BLaER1 treated with 17β-estradiol and CSF1 and Interleukin-3, amounts not matched to agents 10 nM and 100 nM (cell line): ENCODE data around the gene BAIAP2L2.
A peak's percentile ranks its signal among the peaks of the same experiment; 100 is the strongest.

Experiments
- H3K27ac ChIP-seq, 11 experiments: shearing (Covaris generic); formaldehyde crosslinking; 2 replicates each; pipeline ENCODE4 v1.8.1; 2022
- H3K27me3 ChIP-seq, 11 experiments: shearing (Covaris generic); formaldehyde crosslinking; 2 replicates each; pipeline ENCODE4 v1.8.1; 2022
- H3K36me3 ChIP-seq, 11 experiments: shearing (Covaris generic); formaldehyde crosslinking; 2 replicates each; pipeline ENCODE4 v1.8.1; 2022
- H3K4me1 ChIP-seq, 10 experiments: shearing (Covaris generic); formaldehyde crosslinking; 2 replicates each; pipeline ENCODE4 v1.8.1; 2022
- H3K4me2 ChIP-seq, 11 experiments: shearing (Covaris generic); formaldehyde crosslinking; 2 replicates each; pipeline ENCODE4 v1.8.1; 2022
- H3K4me3 ChIP-seq, 10 experiments: shearing (Covaris generic); formaldehyde crosslinking; 2 replicates each; pipeline ENCODE4 v1.8.1; 2022
- H3K9ac ChIP-seq, 11 experiments: shearing (Covaris generic); formaldehyde crosslinking; 2 replicates each; pipeline ENCODE4 v1.8.1; 2022
- H3K9me3 ChIP-seq, 11 experiments: shearing (Covaris generic); formaldehyde crosslinking; replicated peaks in 1 of 11; 2 replicates each; pipeline ENCODE4 v1.8.1; 2022
- H4K20me1 ChIP-seq, 11 experiments: shearing (Covaris generic); formaldehyde crosslinking; 2 replicates each; pipeline ENCODE4 v1.8.1; 2022
- Cebpa-rat ChIP-seq, 11 experiments: shearing (Covaris generic); IDR thresholded peaks; 2 replicates each; pipeline ENCODE4 v1.8.1; 2022

Gene BAIAP2L2

GRCh38 chr22:38078046-38078840 lies 32.2 kb downstream of the BAIAP2L2 start:
- H3K4me2 ChIP-seq = peak overlapping the region in 8 of 11 experiments; percentile 3 to 55 (median 36); a peak in 13 of 22 replicates
- TF ChIP-seq Cebpa-rat (IDR thresholded peaks at IDR 0.05) = no peak
- peaks cover 18 to 93% (median 66%) of the 10 kb centered on the region in 10 experiments; a peak in 18 of 20 replicates for H3K4me1 ChIP-seq
- no peak overlapping the region for H3K27ac ChIP-seq
- H4K20me1 ChIP-seq = peaks cover 0 to 32% (median 0%) of the 10 kb centered on the region in 11 experiments; a peak in 3 of 22 replicates
- peaks cover 41 to 44% (median 43%) of the 10 kb centered on the region in 11 experiments for H3K27me3 ChIP-seq
- H3K9ac ChIP-seq = no peak overlapping the region
- no peaks in the 10 kb centered on the region for H3K36me3 ChIP-seq
- H3K4me3 ChIP-seq = no peak overlapping the region
- no peaks in the 10 kb centered on the region for H3K9me3 ChIP-seq

- H3K36me3 ChIP-seq = no peaks in the 10 kb centered on the region; a peak in 1 of 22 replicates
- TF ChIP-seq Cebpa-rat (IDR thresholded peaks at IDR 0.05) = no peak
Observed at GRCh38 chr22:38077595-38077994, 32.9 kb downstream of the BAIAP2L2 start.

GRCh38 chr22:38077096-38077495 lies 33.4 kb downstream of the BAIAP2L2 start:
- no peaks in the 10 kb centered on the region for H3K9me3 ChIP-seq
- peaks cover 29 to 33% (median 31%) of the 10 kb centered on the region in 11 experiments for H3K27me3 ChIP-seq
- H3K36me3 ChIP-seq = no peaks in the 10 kb centered on the region; a peak in 1 of 22 replicates
- H3K27ac ChIP-seq = no peak overlapping the region
- no peak for TF ChIP-seq Cebpa-rat (IDR thresholded peaks at IDR 0.05)
- peaks cover 13 to 94% (median 67%) of the 10 kb centered on the region in 10 experiments; a peak in 19 of 20 replicates for H3K4me1 ChIP-seq
- peaks cover 0 to 28% (median 0%) of the 10 kb centered on the region in 11 experiments; a peak in 3 of 22 replicates for H4K20me1 ChIP-seq
- H3K9ac ChIP-seq = no peak overlapping the region
- no peak overlapping the region for H3K4me3 ChIP-seq
- peak overlapping the region in 6 of 11 experiments; percentile 11 to 55 (median 37); a peak in 5 of 22 replicates for H3K4me2 ChIP-seq

More at GRCh38 chr22:38077595-38077994, 32.9 kb downstream of the BAIAP2L2 start:
- Histone ChIP-seq H4K20me1 (peaks cover 0 to 32% (median 0%) of the 10 kb centered on the region in 11 experiments; a peak in 3 of 22 replicates), H3K4me3 (no peak overlapping the region), H3K27ac (no peak overlapping the region), H3K4me2 (peak overlapping the region in 8 of 11 experiments; percentile 3 to 55 (median 30); a peak in 11 of 22 replicates), H3K9ac (no peak overlapping the region), H3K27me3 (peaks cover 34 to 38% (median 36%) of the 10 kb centered on the region in 11 experiments), H3K4me1 (peaks cover 18 to 94% (median 67%) of the 10 kb centered on the region in 10 experiments; a peak in 18 of 20 replicates), H3K9me3 (no peaks in the 10 kb centered on the region)

- no peaks in the 10 kb centered on the region for H3K9me3 ChIP-seq
- H3K36me3 ChIP-seq = no peaks in the 10 kb centered on the region; a peak in 1 of 22 replicates
- no peak overlapping the region for H3K4me3 ChIP-seq
- peaks cover 2 to 94% (median 67%) of the 10 kb centered on the region in 10 experiments for H3K4me1 ChIP-seq
- peaks cover 0 to 16% (median 0%) of the 10 kb centered on the region in 11 experiments; a peak in 2 of 22 replicates for H4K20me1 ChIP-seq
- TF ChIP-seq Cebpa-rat (IDR thresholded peaks at IDR 0.05) = no peak
- H3K4me2 ChIP-seq = peak overlapping the region in 7 of 11 experiments; percentile 18 to 56 (median 25); a peak in 8 of 22 replicates
- H3K27ac ChIP-seq = no peak overlapping the region
- H3K9ac ChIP-seq = no peak overlapping the region
- peaks cover 18 to 21% (median 20%) of the 10 kb centered on the region in 11 experiments for H3K27me3 ChIP-seq
Observed at GRCh38 chr22:38075961-38076360, 34.5 kb downstream of the BAIAP2L2 start.

- Histone ChIP-seq H3K4me3 (no peak overlapping the region), H3K9ac (peak overlapping the region in 4 of 11 experiments; percentile 3 to 50 (median 14); a peak in 1 of 22 replicates), H4K20me1 (peaks cover 0 to 10% (median 0%) of the 10 kb centered on the region in 11 experiments; a peak in 1 of 22 replicates), H3K36me3 (no peaks in the 10 kb centered on the region; a peak in 1 of 22 replicates), H3K4me1 (peaks cover 6 to 97% (median 72%) of the 10 kb centered on the region in 10 experiments), H3K27me3 (peaks cover 11 to 20% (median 14%) of the 10 kb centered on the region in 11 experiments), H3K27ac (no peak overlapping the region; a peak in 1 of 22 replicates), H3K4me2 (peak overlapping the region in 7 of 11 experiments; percentile 3 to 51 (median 32); a peak in 10 of 22 replicates), H3K9me3 (no peaks in the 10 kb centered on the region)
- TF ChIP-seq Cebpa-rat (IDR thresholded peaks at IDR 0.05) = no peak
Observed at GRCh38 chr22:38075105-38075825, 35.2 kb downstream of the BAIAP2L2 start.

- H3K27me3 ChIP-seq = peaks cover 3 to 15% (median 5%) of the 10 kb centered on the region in 11 experiments; a peak in 20 of 22 replicates
- H3K36me3 ChIP-seq = no peaks in the 10 kb centered on the region; a peak in 1 of 22 replicates
- H3K4me1 ChIP-seq = peaks cover 14 to 99% (median 80%) of the 10 kb centered on the region in 10 experiments
- no peaks in the 10 kb centered on the region for H3K9me3 ChIP-seq
- peak overlapping the region in 6 of 11 experiments; percentile 20 to 100 (median 45); a peak in 9 of 22 replicates for H3K4me2 ChIP-seq
- H3K9ac ChIP-seq = 0 out of 22 replicates have a peak overlapping the region, but pooled peaks of 1 of the 11 experiments have one; percentile 3
- H4K20me1 ChIP-seq = 0 out of 22 replicates have a peak, but pooled peaks cover 0 to 10% (median 0%) of the 10 kb centered on the region in 11 experiments
- TF ChIP-seq Cebpa-rat (IDR thresholded peaks at IDR 0.05) = no peak
- no peak overlapping the region for H3K27ac ChIP-seq
- H3K4me3 ChIP-seq = no peak overlapping the region
Observed at GRCh38 chr22:38074181-38075104, 36.0 kb downstream of the BAIAP2L2 start.

GRCh38 chr22:38073150-38074130 lies 37.0 kb downstream of the BAIAP2L2 start:
- Histone ChIP-seq H3K9ac (peak overlapping the region in 2 of 11 experiments; percentile 0 to 22; a peak in 1 of 22 replicates), H3K4me1 (peaks cover 24 to 96% (median 83%) of the 10 kb centered on the region in 10 experiments), H3K4me2 (peak overlapping the region in 8 of 11 experiments; percentile 13 to 100 (median 95); a peak in 15 of 22 replicates), H3K27ac (no peak overlapping the region), H3K9me3 (no peaks in the 10 kb centered on the region), H3K36me3 (no peaks in the 10 kb centered on the region; a peak in 1 of 22 replicates), H3K27me3 (peaks cover 0 to 12% (median 0%) of the 10 kb centered on the region in 11 experiments; a peak in 1 of 22 replicates), H3K4me3 (no peak overlapping the region), H4K20me1 (0 out of 22 replicates have a peak, but pooled peaks cover 0 to 7% (median 0%) of the 10 kb centered on the region in 11 experiments)
- TF ChIP-seq Cebpa-rat (IDR thresholded peaks at IDR 0.05) = no peak
